Activated CD8-positive, alpha-beta memory T cell treated with anti-CD3 and anti-CD28 coated beads, Interleukin-2, amount 10 ng/mL, durations not matched to agents 7 days and 5 days (primary cell): Measurements from ENCODE around the gene DHDDS. TPM values are rescaled to one million over a fixed set of nuclear protein-coding genes. Genes with fewer than 3 reads are reported as not detected.

ENCODE experiments used
- total RNA-seq, 2 experiments: library from RNA; stranded (reverse); gene quantifications; one replicate each; pipeline ENCODE4 v1.2.3, GENCODE V29; 2021

DHDDS gene
- total RNA-seq, 2 experiments from 2014 or later: 49.2 to 54.0 TPM

Other genes with a start within 250 kb of the DHDDS start
- gene CATSPER4, start 241.7 kb upstream of the DHDDS start, total RNA-seq: under 1 TPM in 1 of 2 experiments, not detected in 1; 0.15 TPM
- 10 to 100 TPM; 42.0 to 56.3 TPM for gene CEP85, start 198.1 kb upstream of the DHDDS start, total RNA-seq
- gene SH3BGRL3, start 152.2 kb upstream of the DHDDS start, total RNA-seq: 100 to 1,000 TPM; 562 to 632 TPM
- gene UBXN11, start 125.7 kb upstream of the DHDDS start, total RNA-seq: 10 to 100 TPM; 27.7 to 39.3 TPM
- gene CD52, start 114.4 kb upstream of the DHDDS start, total RNA-seq: 100 to 1,000 TPM; 951 to 971 TPM
- 1 to 10 TPM; 5.7 to 8.6 TPM for gene CRYBG2, start 78.2 kb upstream of the DHDDS start, total RNA-seq
- gene ZNF683, start 59.6 kb upstream of the DHDDS start, total RNA-seq: 10 to 100 TPM in 1 of 2 experiments, 1 to 10 TPM in 1; 7.0 to 26.3 TPM
- gene LIN28A, start 21.5 kb upstream of the DHDDS start, total RNA-seq: not detected
- gene HMGN2, start 40.1 kb downstream of the DHDDS start, total RNA-seq: 100 to 1,000 TPM; 743 to 915 TPM
- gene RPS6KA1, start 97.4 kb downstream of the DHDDS start, total RNA-seq: 100 to 1,000 TPM; 158 to 181 TPM